ENCODE data around the gene GNAQ.

GNAQ gene

DNA sequence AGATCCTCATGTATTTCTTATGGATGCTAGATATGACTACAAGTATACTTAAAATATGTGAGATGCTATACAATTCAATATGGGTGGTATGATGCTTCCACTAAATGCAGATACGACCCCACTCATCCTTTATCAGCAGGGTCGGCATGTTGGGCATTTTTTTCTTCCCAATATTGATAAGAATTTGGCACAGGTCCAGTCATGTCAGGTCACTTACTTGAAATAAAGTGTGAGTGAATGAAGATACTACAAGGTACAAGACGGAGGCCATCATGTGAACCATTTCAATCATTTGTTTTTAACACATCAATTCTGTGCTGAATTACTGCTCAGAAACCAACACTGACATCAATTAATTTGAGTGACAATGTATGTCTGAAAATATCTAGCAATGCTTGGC, 236.6 kb downstream of the GNAQ start:
- DNase-seq, result no peak
- Mint-ChIP-seq H3K27ac (no peak overlapping the region), H3K27me3 (no peaks in the 10 kb centered on the region), H3K36me3 (ENCODE audit: insufficient read depth) (no peaks in the 10 kb centered on the region), H3K4me3 (no peak overlapping the region), H3K9me3 (no peaks in the 10 kb centered on the region), H3K4me1 (ENCODE audit: low read depth in 2 of 2) (no peaks in the 10 kb centered on the region)
- no peak for ATAC-seq (replicated peaks)

DNA sequence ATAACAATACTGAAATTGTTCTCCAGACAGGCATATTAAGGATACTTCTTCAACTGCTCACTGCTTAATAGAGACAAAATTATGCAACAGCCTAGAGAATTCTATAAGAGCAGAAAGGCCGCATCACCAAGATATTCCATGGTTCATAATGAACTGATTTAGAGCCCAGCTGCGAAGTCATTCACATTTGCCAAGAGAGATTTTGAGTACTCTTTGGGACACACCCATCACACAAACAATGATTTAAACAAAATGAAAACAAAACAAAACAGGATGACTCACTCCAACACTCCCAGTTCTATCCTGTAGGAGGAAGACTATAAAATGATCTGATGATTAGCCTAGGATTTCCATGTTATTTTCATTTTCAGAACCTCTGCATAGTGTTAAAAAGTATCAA, 237.8 kb downstream of the GNAQ start:
- Mint-ChIP-seq H3K36me3 (ENCODE audit: insufficient read depth) (no peaks in the 10 kb centered on the region), H3K4me3 (no peak overlapping the region), H3K9me3 (no peaks in the 10 kb centered on the region), H3K27ac (no peak overlapping the region), H3K4me1 (ENCODE audit: low read depth in 2 of 2) (no peaks in the 10 kb centered on the region), H3K27me3 (no peaks in the 10 kb centered on the region)
- no peak for DNase-seq
- no peak for ATAC-seq (replicated peaks)

DNA sequence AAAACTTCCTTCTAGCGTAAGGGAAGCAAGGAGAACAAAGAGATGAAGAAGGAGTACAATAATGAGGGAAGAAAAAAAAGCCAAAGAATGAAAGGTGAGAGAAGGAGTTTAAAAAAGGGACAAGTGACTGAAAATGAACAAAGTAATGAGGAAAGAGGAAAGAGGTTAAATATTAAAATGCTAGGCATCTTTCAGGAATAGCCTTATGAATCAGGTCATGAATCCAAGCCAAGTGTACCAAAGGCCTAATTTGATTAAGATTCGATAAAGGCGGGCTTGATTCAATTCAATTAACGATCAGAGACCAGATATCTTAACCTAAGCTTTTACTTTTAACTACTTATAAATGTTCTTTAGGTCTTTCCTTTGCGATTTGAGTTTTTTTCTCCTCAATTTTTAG, 241.7 kb downstream of the GNAQ start:
- H3K4me1 Mint-ChIP-seq (ENCODE audit: low read depth in 2 of 2), result no peaks in the 10 kb centered on the region
- no peak for ATAC-seq (replicated peaks)
- DNase-seq, result no peak
- H3K27me3 Mint-ChIP-seq, result no peaks in the 10 kb centered on the region
- no peaks in the 10 kb centered on the region for H3K36me3 Mint-ChIP-seq (ENCODE audit: insufficient read depth)
- H3K27ac Mint-ChIP-seq, result no peak overlapping the region
- no peaks in the 10 kb centered on the region for H3K9me3 Mint-ChIP-seq
- H3K4me3 Mint-ChIP-seq, result no peak overlapping the region

DNA sequence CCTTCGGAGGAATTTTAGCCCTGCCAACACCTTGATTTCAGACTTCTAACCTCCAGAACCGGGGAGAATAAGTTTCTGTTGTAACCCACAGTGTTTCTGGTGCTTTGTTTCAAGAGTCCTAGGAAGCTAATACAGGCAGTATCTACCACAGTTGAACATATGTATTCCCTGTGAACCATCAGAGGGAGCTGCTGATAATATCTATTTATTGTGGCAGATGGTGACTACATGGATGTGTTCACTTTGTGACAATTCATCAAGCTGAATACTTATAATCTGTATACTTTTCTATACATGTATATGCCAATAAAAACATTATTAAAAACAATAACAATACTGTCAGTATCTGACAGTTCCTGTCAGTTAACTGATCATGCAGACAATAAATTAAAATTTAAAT, 246.3 kb downstream of the GNAQ start:
- Mint-ChIP-seq H3K27ac (no peak overlapping the region), H3K4me3 (no peak overlapping the region), H3K36me3 (ENCODE audit: insufficient read depth) (no peaks in the 10 kb centered on the region), H3K9me3 (no peaks in the 10 kb centered on the region), H3K27me3 (peaks cover 0 to 5% of the 10 kb centered on the region in 2 donors), H3K4me1 (ENCODE audit: low read depth in 2 of 2) (peaks cover under 1 to 4% of the 10 kb centered on the region in 2 donors)
- DNase-seq (no peak), ATAC-seq (replicated peaks) (no peak)

DNA sequence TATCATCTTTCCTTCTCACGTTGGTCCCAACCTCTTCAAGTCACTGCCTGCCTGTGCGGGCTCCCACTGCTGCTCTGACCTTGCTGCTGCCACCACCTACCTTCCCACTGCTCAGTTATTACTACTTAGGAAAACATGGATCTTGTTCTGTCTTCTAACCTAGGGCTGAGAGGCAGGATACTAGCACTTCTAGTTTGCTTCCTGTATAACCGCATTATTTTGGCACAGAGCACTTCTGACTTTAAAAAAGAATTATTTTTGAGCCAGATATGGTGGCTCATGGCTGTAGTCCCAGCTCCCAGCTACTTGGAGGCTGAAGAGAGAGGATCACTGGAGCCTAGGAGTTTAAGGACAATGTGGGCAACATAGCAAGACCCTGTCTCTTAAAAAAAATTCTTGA, 248.1 kb downstream of the GNAQ start:
- no peak overlapping the region for H3K4me3 Mint-ChIP-seq
- ATAC-seq (replicated peaks) (no peak), DNase-seq (no peak)
- H3K4me1 Mint-ChIP-seq (ENCODE audit: low read depth in 2 of 2), result peaks cover 11 to 13% of the 10 kb centered on the region in 2 donors
- H3K36me3 Mint-ChIP-seq (ENCODE audit: insufficient read depth), result no peaks in the 10 kb centered on the region
- no peaks in the 10 kb centered on the region for H3K9me3 Mint-ChIP-seq
- H3K27ac Mint-ChIP-seq, result no peak overlapping the region
- H3K27me3 Mint-ChIP-seq, result peaks cover 0 to 5% of the 10 kb centered on the region in 2 donors

DNA sequence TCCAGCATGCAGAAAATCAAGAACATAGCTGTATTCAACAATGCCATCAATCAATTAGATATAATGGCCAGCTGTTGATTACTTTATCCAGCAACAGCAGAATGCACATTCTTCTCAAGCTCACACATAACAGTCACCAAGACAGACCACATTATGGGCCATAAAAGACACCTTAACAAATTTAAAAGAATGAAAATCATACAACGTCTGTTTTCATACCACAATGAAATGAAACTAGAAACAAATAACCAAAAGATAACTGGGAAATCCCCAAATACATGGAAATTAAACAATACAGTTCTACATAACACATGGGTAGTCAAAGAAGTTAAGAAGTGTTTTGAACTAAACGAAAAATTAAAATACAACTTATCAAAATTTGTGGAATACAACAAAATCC, 252.6 kb downstream of the GNAQ start:
- peaks cover 0 to 3% of the 10 kb centered on the region in 2 donors for H3K9me3 Mint-ChIP-seq
- peaks cover 11 to 13% of the 10 kb centered on the region in 2 donors for H3K4me1 Mint-ChIP-seq (ENCODE audit: low read depth in 2 of 2)

DNA sequence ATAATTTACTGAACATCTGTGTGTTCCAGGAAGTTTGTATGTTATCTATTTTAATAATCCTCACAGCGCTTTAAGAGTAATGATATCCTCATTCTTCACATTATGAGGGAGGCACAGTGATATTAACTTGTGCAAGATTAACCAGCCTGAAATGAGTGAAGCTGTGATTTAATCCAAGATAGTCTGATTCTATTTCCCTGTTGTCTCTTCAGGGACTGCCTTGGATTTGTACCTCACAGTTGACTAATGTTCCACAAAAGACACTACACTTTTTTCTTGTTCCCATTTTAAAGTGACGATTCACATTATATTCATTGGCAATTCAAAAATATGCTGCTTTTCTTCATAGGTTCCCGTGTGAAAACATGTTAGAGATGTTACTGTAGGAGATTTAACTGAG, 258.2 kb downstream of the GNAQ start:
- H3K27me3 Mint-ChIP-seq, result no peaks in the 10 kb centered on the region
- no peak overlapping the region for H3K4me3 Mint-ChIP-seq
- H3K4me1 Mint-ChIP-seq (ENCODE audit: low read depth in 2 of 2), result peaks cover 0 to 3% of the 10 kb centered on the region in 2 donors
- H3K36me3 Mint-ChIP-seq (ENCODE audit: insufficient read depth), result peaks cover 7% of the 10 kb centered on the region
- DNase-seq, result no peak
- peaks cover 0 to 3% of the 10 kb centered on the region in 2 donors for H3K9me3 Mint-ChIP-seq
- ATAC-seq (replicated peaks), result no peak
- no peak overlapping the region for H3K27ac Mint-ChIP-seq

More for the DNA sequence above, 252.6 kb downstream of the GNAQ start:
- H3K27ac Mint-ChIP-seq, result peak overlapping the region; percentile 87 to 92
- DNase-seq (no peak), ATAC-seq (replicated peaks) (peak; percentile 48)
- H3K27me3 Mint-ChIP-seq, result peaks cover 0 to 5% of the 10 kb centered on the region in 2 donors
- peak overlapping the region; percentile 74 to 78 for H3K4me3 Mint-ChIP-seq
- no peaks in the 10 kb centered on the region for H3K36me3 Mint-ChIP-seq (ENCODE audit: insufficient read depth)

DNA sequence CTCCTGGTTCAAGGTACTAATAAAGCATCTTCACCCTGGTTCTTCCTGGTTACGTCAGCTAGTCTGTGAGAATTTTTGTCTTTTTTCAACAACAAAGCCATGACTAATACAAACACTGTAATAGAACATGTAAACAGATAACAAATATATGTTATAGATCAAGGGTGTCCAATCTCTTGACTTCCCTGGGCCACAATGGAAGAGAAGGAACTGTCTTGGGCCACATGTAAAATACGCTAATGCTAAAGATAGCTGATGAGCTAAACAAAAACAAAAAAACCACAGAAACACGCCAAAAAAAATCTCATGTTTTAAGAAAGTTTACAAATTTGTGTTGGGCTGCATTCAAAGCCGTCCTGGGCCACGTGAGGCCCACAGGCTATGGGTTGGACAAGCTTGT, 259.0 kb downstream of the GNAQ start:
- H3K27ac Mint-ChIP-seq, result no peak overlapping the region

DNA sequence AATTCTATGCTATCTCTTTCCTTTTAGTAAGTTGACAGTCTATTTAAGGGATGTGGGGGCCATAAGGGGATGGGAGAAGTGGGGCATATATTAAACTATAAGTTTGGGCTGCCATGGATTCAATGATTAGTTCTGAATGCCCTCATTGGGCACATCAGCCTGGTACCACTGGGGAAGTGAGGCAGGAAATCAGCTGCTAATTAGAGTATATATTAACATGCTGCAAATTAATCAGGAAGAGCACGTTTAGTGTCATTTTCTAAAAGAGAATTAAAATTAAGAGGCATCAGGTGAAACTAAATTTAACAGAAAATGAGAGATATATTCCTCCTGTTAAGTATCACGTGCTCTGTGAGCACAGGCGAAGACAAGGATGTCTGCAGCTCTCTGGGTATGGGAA, 260.4 kb downstream of the GNAQ start:
- DNase-seq, result no peak

More for the DNA sequence above, 259.0 kb downstream of the GNAQ start:
- no peaks in the 10 kb centered on the region for H3K27me3 Mint-ChIP-seq
- peaks cover 0 to 3% of the 10 kb centered on the region in 2 donors for H3K4me1 Mint-ChIP-seq (ENCODE audit: low read depth in 2 of 2)
- H3K36me3 Mint-ChIP-seq (ENCODE audit: insufficient read depth), result peaks cover 7% of the 10 kb centered on the region
- ATAC-seq (replicated peaks) (no peak), DNase-seq (no peak)
- no peak overlapping the region for H3K4me3 Mint-ChIP-seq
- H3K9me3 Mint-ChIP-seq, result peaks cover 0 to 3% of the 10 kb centered on the region in 2 donors

DNA sequence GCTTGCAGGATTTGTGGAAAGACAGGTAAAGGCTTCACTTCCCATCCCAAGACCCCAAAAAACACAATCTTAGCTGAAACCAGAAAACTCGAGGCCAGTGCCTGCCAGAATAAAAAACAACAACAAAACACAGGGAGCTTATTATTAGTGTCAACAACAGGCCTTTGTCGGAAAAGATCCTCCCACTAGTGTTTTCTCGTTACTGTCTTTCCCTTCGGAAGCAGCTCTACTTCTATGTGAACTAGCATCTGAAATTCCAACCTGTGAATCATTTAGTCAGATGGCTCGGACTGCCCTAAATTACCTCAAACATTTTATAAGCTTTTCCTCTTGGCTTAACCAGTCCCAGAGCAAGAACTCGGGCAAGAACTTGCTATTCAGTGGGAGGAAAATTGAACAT, 261.3 kb downstream of the GNAQ start:
- DNase-seq (no peak), ATAC-seq (replicated peaks) (no peak)
- no peaks in the 10 kb centered on the region for H3K27me3 Mint-ChIP-seq
- peaks cover 0 to 3% of the 10 kb centered on the region in 2 donors for H3K4me1 Mint-ChIP-seq (ENCODE audit: low read depth in 2 of 2)
- H3K36me3 Mint-ChIP-seq (ENCODE audit: insufficient read depth), result peaks cover 7% of the 10 kb centered on the region
- no peaks in the 10 kb centered on the region for H3K9me3 Mint-ChIP-seq
- H3K4me3 Mint-ChIP-seq, result no peak overlapping the region
- no peak overlapping the region for H3K27ac Mint-ChIP-seq

More for the DNA sequence above, 260.4 kb downstream of the GNAQ start:
- H3K4me3 Mint-ChIP-seq, result no peak overlapping the region
- H3K27ac Mint-ChIP-seq, result no peak overlapping the region
- peaks cover 0 to 3% of the 10 kb centered on the region in 2 donors for H3K4me1 Mint-ChIP-seq (ENCODE audit: low read depth in 2 of 2)
- no peaks in the 10 kb centered on the region for H3K27me3 Mint-ChIP-seq
- ATAC-seq (replicated peaks), result no peak
- peaks cover 7% of the 10 kb centered on the region for H3K36me3 Mint-ChIP-seq (ENCODE audit: insufficient read depth)
- peaks cover 0 to 2% of the 10 kb centered on the region in 2 donors for H3K9me3 Mint-ChIP-seq

DNA sequence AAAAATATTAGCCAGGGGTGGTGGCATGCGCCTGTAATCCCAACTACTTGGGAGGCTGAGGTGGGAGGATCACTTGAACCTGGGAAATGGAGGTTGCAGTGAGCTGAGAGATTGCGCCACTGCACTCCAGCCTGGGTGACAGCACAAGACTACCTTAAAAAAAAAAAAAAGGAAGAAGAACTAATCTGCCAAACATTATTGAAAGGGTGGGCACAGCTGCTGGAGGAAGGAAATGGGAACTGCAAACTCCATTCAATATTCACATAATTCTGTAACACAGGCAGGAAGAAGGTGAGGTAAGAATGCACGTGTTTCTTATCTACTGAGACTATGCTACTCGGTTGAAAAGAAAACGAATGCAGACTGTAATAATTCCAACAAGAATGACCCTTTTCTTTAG, 262.4 kb downstream of the GNAQ start:
- no peak for DNase-seq
- no peak overlapping the region for H3K4me3 Mint-ChIP-seq
- peaks cover 7% of the 10 kb centered on the region for H3K36me3 Mint-ChIP-seq (ENCODE audit: insufficient read depth)
- H3K9me3 Mint-ChIP-seq, result no peaks in the 10 kb centered on the region
- ATAC-seq (replicated peaks), result no peak
- peaks cover 0 to 3% of the 10 kb centered on the region in 2 donors for H3K4me1 Mint-ChIP-seq (ENCODE audit: low read depth in 2 of 2)
- H3K27ac Mint-ChIP-seq, result no peak overlapping the region
- no peaks in the 10 kb centered on the region for H3K27me3 Mint-ChIP-seq

DNA sequence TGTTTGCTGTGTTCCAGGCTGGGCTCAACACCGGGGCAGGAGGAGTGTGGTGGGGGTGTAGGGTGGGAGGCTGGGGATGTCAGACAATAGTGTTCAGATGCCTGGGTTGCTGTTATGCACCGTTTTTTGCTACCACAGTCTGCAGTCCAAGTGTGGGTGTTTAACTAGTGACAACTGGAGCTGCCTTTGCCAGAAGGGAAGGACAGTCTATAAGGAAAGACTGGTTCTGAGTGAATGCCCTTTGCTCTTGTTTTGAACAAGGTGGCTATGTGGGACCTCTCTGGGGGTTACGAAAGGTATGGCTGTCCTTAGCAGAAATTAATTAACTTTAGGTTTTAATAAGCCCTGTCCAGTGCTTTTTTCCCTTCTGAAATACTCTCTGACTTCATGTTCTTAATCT, 265.0 kb downstream of the GNAQ start:
- H3K27ac Mint-ChIP-seq, result no peak overlapping the region
- H3K36me3 Mint-ChIP-seq (ENCODE audit: insufficient read depth), result peaks cover 7% of the 10 kb centered on the region
- no peak overlapping the region for H3K4me3 Mint-ChIP-seq
- no peaks in the 10 kb centered on the region for H3K9me3 Mint-ChIP-seq
- no peaks in the 10 kb centered on the region for H3K27me3 Mint-ChIP-seq
- ATAC-seq (replicated peaks), result no peak
- no peaks in the 10 kb centered on the region for H3K4me1 Mint-ChIP-seq (ENCODE audit: low read depth in 2 of 2)
- DNase-seq, result no peak

DNA sequence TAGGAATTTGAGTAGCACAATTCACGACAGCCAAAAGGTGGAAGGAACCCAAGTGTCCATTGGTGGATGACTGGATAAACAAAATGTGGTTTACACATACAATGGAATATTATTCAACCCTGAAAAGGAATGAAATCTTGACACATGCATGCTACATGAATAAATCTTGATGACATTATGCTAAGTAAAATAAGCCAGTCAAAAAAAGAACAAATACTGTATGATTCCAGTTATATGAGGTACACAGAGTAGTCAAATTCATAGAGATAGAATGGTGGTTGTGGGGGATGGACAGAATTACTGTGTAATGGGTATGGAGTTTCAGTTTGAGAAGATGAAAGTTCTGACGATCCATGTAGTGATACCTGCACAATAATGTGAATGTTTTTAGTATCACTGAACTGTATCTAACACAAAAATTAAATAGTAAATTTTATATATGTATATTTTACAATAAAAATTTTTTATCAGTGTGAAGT, 265.8 kb downstream of the GNAQ start:
- H3K27me3 Mint-ChIP-seq, result no peaks in the 10 kb centered on the region
- no peak for DNase-seq
- no peak overlapping the region for H3K4me3 Mint-ChIP-seq
- no peaks in the 10 kb centered on the region for H3K9me3 Mint-ChIP-seq
- H3K27ac Mint-ChIP-seq, result no peak overlapping the region
- no peak for ATAC-seq (replicated peaks)
- H3K36me3 Mint-ChIP-seq (ENCODE audit: insufficient read depth), result peaks cover 4% of the 10 kb centered on the region
- no peaks in the 10 kb centered on the region for H3K4me1 Mint-ChIP-seq (ENCODE audit: low read depth in 2 of 2)

DNA sequence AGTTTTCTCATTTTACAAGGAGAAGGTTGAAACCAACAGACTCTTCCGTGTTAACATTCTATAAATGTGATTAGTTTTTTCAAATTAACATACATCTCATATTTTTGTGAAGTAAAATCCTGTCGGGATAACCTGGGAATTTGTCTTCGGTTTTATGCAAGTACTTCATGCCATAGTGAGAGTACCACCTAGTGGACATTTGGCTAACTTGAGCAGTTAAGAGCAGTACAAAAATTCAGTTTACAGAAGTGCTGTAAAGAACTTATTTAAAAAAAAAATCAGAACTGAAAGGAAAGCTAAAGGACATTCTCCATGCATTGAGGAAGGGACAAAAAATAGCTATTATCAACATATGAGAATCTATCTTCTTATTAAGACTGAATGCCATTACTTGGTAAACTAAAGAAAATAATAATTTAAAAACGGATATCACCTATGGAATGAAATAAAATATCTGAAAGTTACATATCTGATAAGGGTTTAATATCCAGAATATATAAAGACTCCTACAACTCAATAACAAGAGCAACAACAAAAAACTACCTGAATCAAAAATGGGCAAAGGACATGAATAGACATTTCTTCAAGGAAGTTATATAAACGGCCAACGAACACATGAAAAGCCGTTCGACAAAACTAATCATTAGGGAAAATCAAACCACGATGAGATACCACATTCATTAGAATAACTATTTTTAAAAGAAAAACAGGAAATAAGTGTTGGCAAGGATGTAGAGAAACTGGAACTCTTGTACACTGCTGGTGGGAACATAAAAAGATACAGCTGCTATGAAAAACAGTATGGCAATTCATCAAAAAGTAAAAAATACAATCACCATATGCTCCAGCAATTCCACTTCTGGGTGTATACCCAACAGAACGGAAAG, 266.5 kb downstream of the GNAQ start:
- Mint-ChIP-seq H3K9me3 (no peaks in the 10 kb centered on the region), H3K27ac (no peak overlapping the region), H3K27me3 (no peaks in the 10 kb centered on the region), H3K4me1 (ENCODE audit: low read depth in 2 of 2) (no peaks in the 10 kb centered on the region), H3K36me3 (ENCODE audit: insufficient read depth) (peaks cover 4% of the 10 kb centered on the region), H3K4me3 (no peak overlapping the region)
- ATAC-seq (replicated peaks) (no peak), DNase-seq (no peak)

Data from effector memory CD8-positive, alpha-beta T cell (primary cell).